Calu3 (cell line): ENCODE measurements around the gene EMCN. TPM values are rescaled to one million over a fixed set of nuclear protein-coding genes. Genes with fewer than 3 reads are reported as not detected.

ENCODE experiments used
- BruUV-seq: library from RNA; stranded (reverse); fragments of 400-500 nt; replicated peaks from 2 replicates; lab custom pipeline; 2021; lab: Mats Ljungman, UMichigan
- CTCF ChIA-PET: fragments of 300-600 bp; sonication (Branson Sonifier 250); formaldehyde crosslinking; loops from one replicate; lab custom pipeline; 2022; ENCODE audit warnings: antibody characterized with exemption; lab: Charles Lee
- DNase-seq: peaks from one replicate; pipeline ENCODE4 v3.0.0; 2022
- H3K27ac Mint-ChIP-seq: one replicate; pipeline ENCODE4 v1.8.0; 2022; ENCODE audit warnings: mixed read lengths; ENCODE audit not compliant: unreplicated experiment
- H3K27me3 Mint-ChIP-seq: one replicate; pipeline ENCODE4 v1.8.0; 2022; ENCODE audit warnings: mixed read lengths; ENCODE audit not compliant: unreplicated experiment
- H3K36me3 Mint-ChIP-seq: one replicate; pipeline ENCODE4 v1.8.0; 2022; ENCODE audit warnings: mild to moderate bottlenecking, moderate library complexity, mixed read lengths; ENCODE audit not compliant: insufficient read depth, unreplicated experiment
- H3K4me1 Mint-ChIP-seq: one replicate; pipeline ENCODE4 v1.8.0; 2022; ENCODE audit warnings: mild to moderate bottlenecking, low read depth, mixed read lengths; ENCODE audit not compliant: unreplicated experiment
- H3K4me3 Mint-ChIP-seq: one replicate; pipeline ENCODE4 v1.8.0; 2022; ENCODE audit warnings: mild to moderate bottlenecking, low read depth, moderate library complexity, mixed read lengths; ENCODE audit not compliant: unreplicated experiment
- H3K9me3 Mint-ChIP-seq: one replicate; pipeline ENCODE4 v1.8.0; 2022; ENCODE audit warnings: low read depth, mixed read lengths; ENCODE audit not compliant: unreplicated experiment
- intact Hi-C: fragments of 100-400 bp; cut with micrococcal nuclease; formaldehyde crosslinking; loops from one replicate; pipeline ENCODE4 v1.10.0; 2022; ENCODE audit not compliant: unreplicated experiment
- total RNA-seq: library from RNA; stranded (reverse); gene quantifications from 2 replicates; pipeline ENCODE4 v1.2.3, GENCODE V29; 2022
- TF ChIP-seq, protein P1 (sequence below): fragments of 200-600 bp; IDR thresholded peaks from one replicate; pipeline ENCODE4 v1.8.0; 2022; ENCODE audit warnings: antibody characterized with exemption; ENCODE audit not compliant: unreplicated experiment

EMCN gene
- total RNA-seq, 1 experiment from 2014 or later: not detected

DNA sequence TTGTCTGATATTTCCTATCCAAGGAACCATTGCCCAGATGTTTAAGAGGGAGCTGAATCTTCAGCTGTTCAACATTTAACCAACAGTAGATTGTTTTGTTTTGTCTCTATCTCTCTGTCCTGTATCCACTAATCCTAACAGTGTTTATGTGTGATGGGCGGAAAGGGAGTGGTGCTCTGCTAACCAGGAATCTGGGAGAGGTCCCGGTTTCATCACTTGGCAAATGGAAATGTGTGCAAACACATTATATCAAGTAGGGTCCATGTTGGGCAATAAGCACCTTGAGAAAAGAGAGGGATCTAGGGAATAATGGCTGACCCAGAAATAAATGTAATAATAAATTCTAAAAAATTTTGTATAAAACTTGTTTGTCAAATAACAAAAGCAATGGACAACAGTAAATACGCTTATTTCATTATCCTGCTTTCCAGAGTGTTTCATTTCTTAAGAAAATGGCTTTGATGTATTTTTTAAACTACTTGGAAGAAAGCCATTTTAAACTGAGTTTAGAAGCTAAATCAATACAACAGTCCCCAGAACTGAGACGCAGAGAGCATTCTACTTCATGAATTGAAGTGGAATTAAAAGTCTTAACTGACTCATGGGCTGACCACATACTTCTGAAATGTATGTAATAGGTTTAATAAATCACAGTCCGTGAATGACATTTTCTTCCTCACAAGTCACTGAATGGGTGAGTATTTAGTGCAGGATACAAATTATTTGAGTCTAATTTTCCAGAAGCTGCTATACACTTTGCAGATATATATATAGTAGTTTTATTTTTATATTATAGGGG is 55.8 kb downstream of the EMCN start:
- H3K27ac Mint-ChIP-seq: no peak overlapping the region
- H3K4me1 Mint-ChIP-seq: no peaks in the 10 kb centered on the region

GRCh38 chr4:100450449-100450848 is 67.4 kb downstream of the EMCN start:
- no peak for DNase-seq
- H3K9me3 Mint-ChIP-seq: no peaks in the 10 kb centered on the region
- intact Hi-C loops: no loop called here
- H3K4me3 Mint-ChIP-seq: no peak overlapping the region
- H3K27ac Mint-ChIP-seq: no peak overlapping the region
- BruUV-seq: no TSS peak
- H3K36me3 Mint-ChIP-seq: no peaks in the 10 kb centered on the region
- CTCF ChIA-PET: no interaction called here
- H3K4me1 Mint-ChIP-seq: no peaks in the 10 kb centered on the region
- H3K27me3 Mint-ChIP-seq: no peaks in the 10 kb centered on the region
- TF ChIP-seq, protein P1, sequence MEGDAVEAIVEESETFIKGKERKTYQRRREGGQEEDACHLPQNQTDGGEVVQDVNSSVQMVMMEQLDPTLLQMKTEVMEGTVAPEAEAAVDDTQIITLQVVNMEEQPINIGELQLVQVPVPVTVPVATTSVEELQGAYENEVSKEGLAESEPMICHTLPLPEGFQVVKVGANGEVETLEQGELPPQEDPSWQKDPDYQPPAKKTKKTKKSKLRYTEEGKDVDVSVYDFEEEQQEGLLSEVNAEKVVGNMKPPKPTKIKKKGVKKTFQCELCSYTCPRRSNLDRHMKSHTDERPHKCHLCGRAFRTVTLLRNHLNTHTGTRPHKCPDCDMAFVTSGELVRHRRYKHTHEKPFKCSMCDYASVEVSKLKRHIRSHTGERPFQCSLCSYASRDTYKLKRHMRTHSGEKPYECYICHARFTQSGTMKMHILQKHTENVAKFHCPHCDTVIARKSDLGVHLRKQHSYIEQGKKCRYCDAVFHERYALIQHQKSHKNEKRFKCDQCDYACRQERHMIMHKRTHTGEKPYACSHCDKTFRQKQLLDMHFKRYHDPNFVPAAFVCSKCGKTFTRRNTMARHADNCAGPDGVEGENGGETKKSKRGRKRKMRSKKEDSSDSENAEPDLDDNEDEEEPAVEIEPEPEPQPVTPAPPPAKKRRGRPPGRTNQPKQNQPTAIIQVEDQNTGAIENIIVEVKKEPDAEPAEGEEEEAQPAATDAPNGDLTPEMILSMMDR: no peak

More for the DNA sequence above, 55.8 kb downstream of the EMCN start:
- H3K27me3 Mint-ChIP-seq: no peaks in the 10 kb centered on the region
- no peak for DNase-seq
- H3K4me3 Mint-ChIP-seq: no peak overlapping the region
- CTCF ChIA-PET: no interaction called here
- TF ChIP-seq, protein P1: no peak
- BruUV-seq: no TSS peak
- no peaks in the 10 kb centered on the region for H3K9me3 Mint-ChIP-seq
- intact Hi-C loops: no loop called here
- no peaks in the 10 kb centered on the region for H3K36me3 Mint-ChIP-seq

DNA sequence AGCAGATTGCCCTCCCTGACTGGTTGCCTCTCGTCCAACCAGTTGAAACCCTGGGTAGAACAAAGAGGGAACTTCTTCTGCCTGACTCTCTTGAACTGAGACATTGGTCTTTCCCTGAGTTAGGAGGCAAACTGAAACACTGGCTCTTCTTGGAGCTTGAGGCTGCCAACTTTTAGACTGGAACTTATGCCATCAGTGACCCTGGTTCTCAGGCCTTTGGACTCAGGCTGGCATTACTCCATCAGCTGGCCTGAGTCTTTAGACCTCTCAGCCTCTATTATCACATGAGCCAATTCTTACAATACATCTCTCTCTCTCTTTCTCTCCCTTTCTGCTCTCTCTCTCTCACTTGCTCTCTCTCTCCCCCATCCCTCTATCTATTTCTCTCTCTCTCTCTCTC is 86.4 kb downstream of the EMCN start:
- no TSS peak for BruUV-seq
- intact Hi-C loops: no loop called here
- Mint-ChIP-seq H3K4me3 (no peak overlapping the region), H3K9me3 (peaks cover 7% of the 10 kb centered on the region), H3K27ac (no peak overlapping the region), H3K4me1 (peaks cover 12% of the 10 kb centered on the region), H3K36me3 (no peaks in the 10 kb centered on the region), H3K27me3 (no peaks in the 10 kb centered on the region)
- TF ChIP-seq, protein P1: no peak
- CTCF ChIA-PET: no interaction called here
- DNase-seq: no peak

DNA sequence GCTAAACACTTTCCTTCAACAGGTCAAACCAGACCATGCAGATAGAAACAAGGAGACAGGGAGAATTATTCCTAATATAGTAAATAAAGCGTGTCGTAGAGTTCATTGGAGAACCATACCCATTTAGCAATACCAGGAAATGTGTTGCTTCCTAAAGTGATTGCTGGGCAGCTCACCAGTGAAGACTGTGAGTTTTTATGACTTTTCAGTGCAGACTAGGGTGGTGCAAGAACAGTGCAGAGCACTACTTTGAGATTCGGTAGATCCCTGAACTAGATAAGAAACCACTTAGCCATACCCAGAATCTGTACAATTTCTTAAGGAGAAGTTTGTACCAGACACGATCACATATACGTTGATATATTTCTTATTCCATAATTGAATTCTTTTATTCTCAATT is 87.4 kb downstream of the EMCN start:
- peaks cover 12% of the 10 kb centered on the region for H3K4me1 Mint-ChIP-seq
- CTCF ChIA-PET: no interaction called here
- H3K27me3 Mint-ChIP-seq: no peaks in the 10 kb centered on the region
- no peaks in the 10 kb centered on the region for H3K36me3 Mint-ChIP-seq
- BruUV-seq: no TSS peak
- no peak overlapping the region for H3K27ac Mint-ChIP-seq
- TF ChIP-seq, protein P1: no peak
- no peak for DNase-seq
- H3K9me3 Mint-ChIP-seq: peaks cover 7% of the 10 kb centered on the region
- H3K4me3 Mint-ChIP-seq: no peak overlapping the region
- intact Hi-C loops: no loop called here
